SK-N-SH treated with all-trans-retinoic acid at 6 μM for 48 hours (cell line): ENCODE data around the gene C1orf159.

Experiments
- TOX ChIP-seq: fragments of 250-450 bp; sonication (Bioruptor Pico); IDR thresholded peaks from 2 replicates; pipeline ENCODE4 v1.8.0; 2021; ENCODE audit warnings: mild to moderate bottlenecking, moderate library complexity, borderline replicate concordance
- ZFP3 ChIP-seq: fragments of 250-450 bp; sonication (Bioruptor Pico); IDR thresholded peaks from 2 replicates; pipeline ENCODE4 v1.5.0; 2020; ENCODE audit warnings: mild to moderate bottlenecking, moderate library complexity

- no peak for TF ChIP-seq TOX (CRISPR knock-in tag)
- no peak for TF ChIP-seq ZFP3 (CRISPR knock-in tag)
These were observed 5.8 kb upstream of the C1orf159 start for GRCh38 chr1:1121611-1122077.
